GM21515 (cell line): ENCODE results near the gene PSD4.

Source experiments
- ATAC-seq: cut with Tn5 transposase; IDR thresholded peaks from one replicate; pipeline ENCODE4 v1.9.1; 2021; ENCODE audit not compliant: unreplicated experiment

The PSD4 gene

DNA sequence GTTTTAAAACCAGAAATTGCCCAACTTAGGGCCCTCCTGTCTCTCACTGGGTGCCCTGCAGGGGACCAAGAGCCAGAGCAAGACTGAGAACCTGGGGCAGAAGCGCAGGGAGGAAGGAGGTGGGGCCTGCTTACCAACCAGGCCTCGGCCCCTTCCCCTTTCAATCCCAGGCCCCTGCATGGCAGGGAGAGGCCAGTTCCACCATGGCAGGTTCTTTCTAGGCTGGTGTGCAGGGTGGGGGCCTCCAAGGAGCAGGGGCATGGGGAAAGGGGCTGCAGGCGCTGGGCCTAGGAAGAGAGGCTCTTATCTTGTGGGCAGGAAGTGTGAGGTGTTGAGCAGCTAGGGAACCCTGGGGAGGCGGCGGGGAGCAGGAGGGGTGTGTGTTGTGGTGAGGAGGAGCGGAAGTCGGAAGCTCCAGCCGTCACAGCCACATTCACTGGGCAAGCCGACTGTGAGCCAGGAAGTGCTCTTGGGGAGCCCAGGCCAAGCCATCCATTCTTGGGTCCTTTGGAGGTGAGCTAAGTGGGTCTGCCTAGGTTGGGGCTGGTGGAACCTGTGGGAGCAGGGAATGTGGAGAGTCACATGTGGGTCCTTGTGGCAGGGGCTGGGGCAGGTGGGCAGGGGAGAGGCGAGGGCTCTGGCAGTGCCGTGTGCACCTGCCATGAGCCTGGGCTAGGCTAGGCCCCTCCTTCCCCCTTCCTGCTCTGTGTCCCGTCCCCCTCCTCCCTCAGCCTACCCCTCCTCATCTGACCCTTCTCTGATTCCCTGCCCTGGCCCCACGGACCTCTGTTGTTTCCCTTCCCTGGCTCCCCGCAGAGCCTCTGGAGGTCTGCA lies at the start of gene PSD4:
TSS of gene PSD4 (plus strand) at position 430 of the 834 bp plus-strand sequence. CDS start 8,486 bp downstream, outside the sequence.
- ATAC-seq: peak; percentile 82

DNA sequence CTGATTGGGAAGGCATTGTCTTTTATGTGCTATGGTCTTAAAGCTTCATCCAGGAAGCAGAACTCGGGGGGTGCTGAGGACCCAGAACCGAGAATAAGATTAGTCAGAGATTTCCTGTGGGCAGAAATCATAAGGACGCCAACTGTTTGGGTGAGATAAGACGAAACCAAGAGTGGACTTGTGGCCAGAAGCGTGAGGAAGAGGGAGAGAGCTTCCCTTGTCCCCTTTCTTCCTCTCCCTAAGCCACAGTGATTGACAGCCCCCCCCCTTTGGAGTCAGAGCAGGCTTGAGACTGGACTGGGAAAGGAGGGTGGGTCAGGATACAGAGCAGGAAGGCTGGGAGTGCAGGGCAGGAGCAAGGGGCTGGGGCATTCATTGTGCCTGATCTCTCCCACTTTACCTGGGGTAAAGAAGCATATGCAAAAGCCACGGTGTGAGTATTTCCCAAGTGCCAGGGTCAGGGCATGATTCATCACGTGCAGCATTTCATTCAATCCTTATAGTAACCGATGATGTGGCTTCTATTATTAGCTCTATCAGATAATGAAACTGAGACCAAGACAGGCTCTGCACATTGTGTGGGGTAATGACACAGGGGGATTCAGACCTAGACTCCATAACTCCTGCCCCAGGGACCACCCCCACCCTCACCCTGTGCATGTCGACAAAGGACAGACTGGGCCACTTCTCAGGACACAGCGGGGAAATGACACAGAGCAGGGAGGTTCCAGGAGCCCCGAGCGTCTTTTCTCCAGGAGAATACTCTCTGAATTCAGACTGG lies 49.4 kb upstream of the PSD4 start:
- no peak for ATAC-seq

DNA sequence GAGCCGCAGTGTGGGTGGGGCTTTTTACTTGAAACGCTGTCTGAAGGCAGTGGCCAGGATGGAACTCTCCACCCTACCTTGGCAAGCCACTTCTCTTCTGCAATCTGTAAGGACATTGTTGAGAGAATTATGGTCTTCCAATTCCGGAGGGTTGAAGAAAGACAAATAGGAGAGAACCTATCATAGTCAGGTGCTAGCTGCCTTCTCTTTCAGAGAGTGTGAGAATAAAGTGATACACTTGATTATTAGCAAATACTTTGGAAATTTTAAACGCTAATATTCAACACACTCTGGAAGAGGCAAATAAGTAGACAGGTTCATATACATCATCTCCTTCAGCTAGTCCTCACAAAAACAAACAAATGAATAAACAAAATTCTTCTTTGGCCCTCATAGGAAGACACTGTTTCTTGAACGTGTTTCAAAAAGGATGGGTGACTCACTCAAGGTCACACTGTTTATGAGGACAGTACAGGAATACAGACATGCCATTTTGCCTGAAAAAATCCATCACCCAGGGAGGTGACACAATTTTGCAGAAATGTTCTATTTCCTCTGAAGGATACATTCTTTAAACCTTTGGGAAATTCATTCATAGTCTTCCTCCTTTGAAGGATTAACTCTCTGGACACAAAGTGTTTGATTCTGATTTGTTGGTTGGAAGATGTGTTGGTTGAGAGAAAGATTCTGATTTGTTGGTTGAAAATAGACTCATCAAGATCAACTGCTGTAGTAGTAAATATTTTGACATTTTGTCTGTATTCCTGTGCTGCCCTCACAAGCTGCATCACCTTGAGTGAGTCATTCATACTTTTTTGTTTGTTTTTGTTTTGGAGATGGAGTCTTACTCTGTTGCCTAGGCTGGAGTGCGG lies 48.6 kb upstream of the PSD4 start:
- no peak for ATAC-seq

DNA sequence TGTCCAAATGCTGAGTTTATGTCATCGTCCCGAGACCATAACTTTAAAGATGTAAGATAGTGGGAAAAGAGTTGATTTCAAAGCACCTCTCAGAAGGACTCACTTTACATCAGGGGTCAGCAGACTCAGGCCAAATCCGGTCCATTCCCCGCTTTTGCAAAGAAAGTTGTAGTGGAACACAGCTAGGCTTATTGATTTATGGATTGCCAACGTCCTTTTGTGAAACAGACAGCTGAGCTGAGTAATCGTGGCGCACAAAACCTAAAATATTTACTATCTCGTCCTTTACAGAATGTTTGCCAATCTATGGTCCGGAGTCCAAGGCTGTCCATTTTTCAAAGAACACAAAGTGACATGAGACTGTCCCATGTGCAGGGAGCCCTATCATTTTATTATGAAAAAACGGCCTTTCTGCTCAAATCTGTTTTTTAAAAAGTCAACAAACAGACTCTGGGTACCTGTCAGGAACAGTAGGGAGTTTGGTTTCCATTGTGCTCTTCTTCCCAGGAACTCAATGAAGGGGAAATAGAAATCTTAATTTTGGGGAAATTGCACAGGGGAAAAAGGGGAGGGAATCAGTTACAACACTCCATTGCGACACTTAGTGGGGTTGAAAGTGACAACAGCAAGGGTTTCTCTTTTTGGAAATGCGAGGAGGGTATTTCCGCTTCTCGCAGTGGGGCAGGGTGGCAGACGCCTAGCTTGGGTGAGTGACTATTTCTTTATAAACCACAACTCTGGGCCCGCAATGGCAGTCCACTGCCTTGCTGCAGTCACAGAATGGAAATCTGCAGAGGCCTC lies 46.7 kb upstream of the PSD4 start, which contains the start of gene IL1RN:
TSS of gene IL1RN (plus strand) at position 754 of the 801 bp plus-strand sequence. CDS start at position 781, 27 bp downstream.
- no peak for ATAC-seq

DNA sequence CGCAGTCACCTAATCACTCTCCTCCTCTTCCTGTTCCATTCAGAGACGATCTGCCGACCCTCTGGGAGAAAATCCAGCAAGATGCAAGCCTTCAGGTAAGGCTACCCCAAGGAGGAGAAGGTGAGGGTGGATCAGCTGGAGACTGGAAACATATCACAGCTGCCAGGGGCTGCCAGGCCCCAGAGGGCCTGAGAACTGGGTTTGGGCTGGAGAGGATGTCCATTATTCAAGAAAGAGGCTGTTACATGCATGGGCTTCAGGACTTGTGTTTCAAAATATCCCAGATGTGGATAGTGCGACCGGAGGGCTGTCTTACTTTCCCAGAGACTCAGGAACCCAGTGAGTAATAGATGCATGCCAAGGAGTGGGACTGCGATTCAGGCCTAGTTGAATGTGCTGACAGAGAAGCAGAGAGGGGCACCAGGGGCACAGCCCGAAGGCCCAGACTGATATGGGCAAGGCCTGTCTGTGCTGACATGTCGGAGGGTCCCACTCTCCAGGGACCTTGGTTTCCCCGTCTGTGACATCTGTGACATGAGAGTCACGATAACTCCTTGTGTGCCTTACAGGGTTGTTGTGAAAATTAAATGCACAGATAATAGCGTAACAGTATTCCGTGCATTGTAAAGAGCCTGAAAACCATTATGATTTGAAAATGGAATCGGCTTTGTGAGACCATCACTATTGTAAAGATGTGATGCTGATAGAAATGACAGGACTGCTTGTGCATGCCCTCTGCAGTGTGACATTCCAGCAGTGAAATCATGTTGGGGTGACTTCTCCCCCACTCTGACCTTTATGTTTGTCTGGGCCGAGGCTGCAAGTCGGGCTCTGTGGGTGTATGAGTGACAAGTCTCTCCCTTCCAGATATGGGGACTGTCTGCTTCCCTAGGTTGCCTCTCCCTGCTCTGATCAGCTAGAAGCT lies 45.9 kb upstream of the PSD4 start:
- ATAC-seq: no peak

DNA sequence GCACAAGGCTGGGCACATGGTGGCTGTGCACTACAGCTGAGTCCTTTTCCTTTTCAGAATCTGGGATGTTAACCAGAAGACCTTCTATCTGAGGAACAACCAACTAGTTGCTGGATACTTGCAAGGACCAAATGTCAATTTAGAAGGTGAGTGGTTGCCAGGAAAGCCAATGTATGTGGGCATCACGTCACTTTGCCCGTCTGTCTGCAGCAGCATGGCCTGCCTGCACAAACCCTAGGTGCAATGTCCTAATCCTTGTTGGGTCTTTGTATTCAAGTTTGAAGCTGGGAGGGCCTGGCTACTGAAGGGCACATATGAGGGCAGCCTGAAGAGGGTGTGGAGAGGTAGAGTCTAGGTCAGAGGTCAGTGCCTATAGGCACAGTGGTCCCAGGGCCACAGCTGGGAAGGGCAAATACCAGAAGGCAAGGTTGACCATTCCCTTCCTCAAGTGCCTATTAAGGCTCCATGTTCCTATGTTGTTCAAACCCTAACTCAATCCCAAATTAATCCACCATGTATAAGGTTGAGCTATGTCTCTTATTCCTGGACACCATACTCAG lies 44.2 kb upstream of the PSD4 start:
- no peak for ATAC-seq

DNA sequence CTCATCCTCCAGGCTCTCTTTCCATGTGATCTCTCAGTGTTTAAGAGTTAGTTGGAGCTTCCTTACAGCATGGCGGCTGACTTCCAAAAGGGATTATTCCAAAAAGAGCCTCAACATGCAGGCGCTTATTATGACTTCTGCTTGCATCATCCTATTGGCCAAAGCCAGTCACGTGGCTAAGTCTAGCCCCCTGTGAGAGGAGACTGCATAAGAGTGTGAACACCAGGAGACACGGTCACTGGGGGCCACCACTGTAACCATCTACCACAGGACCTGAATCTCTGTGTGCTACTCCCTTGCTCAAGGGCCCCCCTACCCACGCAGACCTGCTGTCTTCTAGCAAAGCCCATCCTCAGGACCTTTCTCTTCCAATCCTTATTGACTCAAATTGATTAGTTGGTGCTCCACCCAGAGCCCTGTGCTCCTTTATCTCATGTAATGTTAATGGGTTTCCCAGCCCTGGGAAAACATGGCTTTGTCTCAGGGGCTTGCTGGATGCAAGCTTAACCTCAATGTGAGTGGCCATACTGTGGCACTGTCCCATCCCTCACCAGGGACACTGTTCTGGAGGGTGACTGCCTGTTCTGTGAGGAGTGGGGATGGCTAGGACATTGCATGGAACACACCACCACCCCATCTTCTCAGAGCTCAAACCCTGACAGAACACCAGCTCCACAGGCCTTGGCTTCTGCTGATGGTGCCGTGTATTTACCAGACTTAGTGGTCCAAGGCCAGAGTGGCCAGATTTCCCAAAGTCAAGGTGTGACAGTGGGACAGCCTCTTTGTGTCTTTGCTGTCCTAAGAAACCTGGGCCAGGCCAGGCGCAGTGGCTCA lies 42.2 kb upstream of the PSD4 start:
- no peak for ATAC-seq

DNA sequence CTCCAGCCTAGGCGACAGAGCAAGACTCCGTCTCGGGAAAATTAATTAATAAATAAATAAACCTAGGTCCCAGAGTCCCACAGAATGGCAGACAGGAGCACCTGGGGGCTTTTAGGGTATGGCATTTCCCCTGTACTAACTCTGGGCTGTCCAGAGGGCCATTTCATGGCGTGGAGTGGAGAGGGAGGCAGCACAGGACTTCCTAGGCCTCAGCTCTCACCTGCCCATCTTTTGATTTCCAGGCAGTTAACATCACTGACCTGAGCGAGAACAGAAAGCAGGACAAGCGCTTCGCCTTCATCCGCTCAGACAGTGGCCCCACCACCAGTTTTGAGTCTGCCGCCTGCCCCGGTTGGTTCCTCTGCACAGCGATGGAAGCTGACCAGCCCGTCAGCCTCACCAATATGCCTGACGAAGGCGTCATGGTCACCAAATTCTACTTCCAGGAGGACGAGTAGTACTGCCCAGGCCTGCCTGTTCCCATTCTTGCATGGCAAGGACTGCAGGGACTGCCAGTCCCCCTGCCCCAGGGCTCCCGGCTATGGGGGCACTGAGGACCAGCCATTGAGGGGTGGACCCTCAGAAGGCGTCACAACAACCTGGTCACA lies 41.3 kb upstream of the PSD4 start:
- no peak for ATAC-seq

DNA sequence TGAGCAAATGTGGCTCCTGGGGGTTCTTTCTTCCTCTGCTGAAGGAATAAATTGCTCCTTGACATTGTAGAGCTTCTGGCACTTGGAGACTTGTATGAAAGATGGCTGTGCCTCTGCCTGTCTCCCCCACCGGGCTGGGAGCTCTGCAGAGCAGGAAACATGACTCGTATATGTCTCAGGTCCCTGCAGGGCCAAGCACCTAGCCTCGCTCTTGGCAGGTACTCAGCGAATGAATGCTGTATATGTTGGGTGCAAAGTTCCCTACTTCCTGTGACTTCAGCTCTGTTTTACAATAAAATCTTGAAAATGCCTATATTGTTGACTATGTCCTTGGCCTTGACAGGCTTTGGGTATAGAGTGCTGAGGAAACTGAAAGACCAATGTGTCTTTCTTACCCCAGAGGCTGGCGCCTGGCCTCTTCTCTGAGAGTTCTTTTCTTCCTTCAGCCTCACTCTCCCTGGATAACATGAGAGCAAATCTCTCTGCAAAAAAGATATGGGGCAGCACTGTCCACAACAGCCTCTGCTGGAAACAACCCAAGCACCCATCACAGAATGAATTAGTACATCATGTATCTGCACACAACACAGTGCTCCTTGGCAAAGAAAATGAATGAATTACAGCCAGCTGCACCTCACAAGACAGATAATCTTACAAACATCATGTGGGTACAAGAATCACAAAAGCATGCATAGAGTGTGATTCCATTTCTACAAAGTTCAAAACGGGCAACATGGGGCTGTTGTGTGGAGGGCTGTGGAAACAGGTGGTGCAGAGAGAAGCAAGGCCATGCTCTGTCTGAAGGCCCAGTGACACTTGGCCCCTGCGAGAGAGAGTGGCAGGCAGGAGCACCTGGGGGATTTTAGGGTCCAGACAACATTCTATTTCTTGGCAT lies 39.8 kb upstream of the PSD4 start:
- ATAC-seq: no peak

DNA sequence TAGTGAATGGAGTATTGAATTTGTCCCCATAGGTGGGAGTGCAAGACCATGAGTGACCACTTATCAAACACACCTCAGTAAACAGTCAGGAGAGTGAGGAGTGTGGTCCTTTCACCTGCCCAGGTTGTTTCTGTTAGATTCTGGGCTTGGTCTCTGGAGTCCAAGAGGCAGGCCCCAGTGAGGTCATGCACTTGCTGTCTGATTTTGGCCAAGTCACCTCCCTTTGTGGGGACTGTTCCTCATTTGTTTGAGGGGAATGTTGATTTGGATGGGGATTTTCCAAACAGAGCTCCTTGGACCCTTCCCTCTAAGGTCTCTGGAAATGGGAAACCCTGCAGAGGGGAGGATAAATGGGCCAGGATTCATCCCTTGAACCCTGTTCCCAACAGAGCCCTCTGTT lies 39.1 kb upstream of the PSD4 start:
- no peak for ATAC-seq

DNA sequence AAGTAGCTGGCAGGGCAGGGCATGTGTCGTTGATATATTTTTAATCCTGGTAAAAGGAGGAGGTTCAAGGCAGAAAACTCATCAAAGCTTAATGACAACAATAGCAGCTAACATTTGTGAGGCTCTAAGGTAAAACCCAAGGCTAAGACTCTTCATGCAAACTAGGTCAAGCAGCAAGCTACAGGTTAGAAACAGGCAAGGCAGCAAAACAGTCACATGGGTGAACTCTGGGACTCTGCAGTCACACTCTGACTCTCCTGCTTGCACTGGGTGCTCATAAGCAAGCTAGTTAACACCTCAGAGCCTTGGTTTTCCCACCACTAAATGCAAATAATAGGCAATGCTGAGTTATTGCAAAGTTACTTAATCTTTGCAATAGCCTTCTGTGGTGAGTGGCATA lies 38.5 kb upstream of the PSD4 start:
- ATAC-seq: no peak

DNA sequence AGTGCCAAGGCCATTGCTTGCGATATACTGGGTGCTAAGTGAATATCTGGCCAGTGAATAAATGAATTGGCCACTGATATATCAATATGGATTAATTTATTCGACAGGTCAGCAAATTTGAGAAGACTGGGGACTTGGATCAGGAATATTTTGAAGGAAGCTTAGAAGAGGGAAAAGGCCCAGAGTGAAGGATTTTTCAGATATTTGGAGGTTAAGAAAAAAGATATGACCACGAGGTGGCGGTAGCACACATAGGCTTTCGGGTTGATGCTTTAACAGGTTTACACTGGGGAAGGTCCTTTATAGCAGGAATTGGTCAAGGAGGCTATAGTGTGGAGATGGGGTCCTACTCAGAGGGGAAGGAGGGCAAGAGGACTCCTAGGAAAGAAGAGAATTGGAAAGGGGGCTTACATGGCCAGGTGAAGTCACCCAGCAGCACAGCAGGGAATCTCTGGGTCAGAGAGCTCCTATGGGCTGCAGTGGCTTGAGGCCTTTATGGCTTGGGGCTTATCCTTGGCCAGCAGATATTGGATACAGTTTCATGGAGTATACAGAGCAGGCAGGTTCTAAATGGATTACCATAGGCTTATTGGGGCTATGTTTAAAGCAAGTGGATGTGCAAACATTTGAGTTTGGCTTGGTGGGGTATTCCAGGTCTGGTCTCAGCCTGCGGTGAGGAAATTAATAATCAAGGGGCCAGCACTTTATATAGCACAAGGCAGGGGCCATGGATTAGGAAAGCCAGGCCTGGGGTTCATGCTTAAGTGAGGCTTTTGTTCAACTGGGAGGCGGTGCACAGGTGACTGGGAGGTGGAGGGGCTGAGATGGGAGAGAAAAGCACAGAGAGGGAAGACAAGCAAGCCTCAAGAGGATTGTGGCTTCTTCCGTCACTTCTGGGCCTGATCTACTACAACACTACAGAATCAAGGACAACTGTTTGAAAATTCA lies 36.7 kb upstream of the PSD4 start:
- ATAC-seq: no peak

DNA sequence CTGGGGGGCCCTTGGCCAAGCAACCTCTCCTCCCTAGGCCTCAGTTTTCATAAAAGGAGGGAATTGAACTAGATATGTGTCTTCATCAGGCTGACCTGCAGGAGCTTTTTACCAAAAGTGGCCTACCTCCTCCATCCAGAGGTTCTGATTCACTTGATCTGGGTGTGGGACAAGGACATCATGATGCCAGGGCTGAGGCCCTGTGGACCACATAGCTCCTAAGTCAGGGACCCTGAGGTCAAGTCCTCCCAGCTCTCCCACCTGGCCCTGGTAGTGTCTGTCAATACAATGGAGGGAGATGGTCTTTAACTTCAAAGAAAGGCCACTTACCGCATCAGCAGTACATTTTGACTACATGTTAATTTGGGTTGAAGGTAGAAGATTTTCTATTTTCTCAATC lies 35.9 kb upstream of the PSD4 start:
- no peak for ATAC-seq

DNA sequence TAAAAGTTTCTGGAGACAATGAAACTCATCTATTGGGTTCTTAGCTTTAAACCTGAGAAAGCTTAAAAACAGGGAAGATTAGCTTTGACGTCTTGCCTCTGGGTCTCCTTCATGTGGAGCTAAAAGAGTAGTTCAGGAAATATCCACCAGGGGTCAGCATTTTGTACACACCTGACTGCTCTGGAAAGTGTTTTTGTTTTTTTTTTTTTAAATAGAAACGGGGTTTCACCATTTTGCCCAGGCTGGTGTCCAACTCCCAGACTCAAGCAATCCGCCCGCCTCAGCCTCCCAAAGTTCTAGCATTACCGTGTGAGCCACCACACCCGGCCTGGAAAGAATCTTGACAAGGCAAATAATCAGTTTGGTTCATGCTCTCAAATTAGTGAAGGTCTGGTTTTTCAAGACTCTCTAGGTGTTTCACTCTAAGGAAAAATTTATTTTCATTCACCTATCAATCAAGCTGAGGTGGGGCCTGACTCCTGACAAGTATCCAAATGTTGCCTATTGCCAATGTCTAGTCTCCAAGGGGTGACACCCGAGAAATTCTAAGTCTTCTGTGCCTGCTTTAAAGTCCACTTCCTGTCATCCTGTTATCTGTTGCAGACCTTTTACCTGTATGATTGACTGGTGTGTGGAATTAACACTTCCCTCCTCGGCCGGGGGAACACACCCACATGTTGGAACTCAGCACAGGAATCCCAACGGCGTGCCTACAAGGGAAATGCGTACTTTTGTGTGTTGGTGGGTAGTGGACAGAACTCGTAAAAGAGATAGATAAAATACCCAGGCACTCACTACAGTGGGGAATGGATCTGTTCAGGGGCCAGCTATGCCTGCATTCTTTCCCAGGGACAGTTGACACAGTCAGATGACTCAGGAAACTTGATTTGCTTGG lies 35.1 kb upstream of the PSD4 start:
- no peak for ATAC-seq

DNA sequence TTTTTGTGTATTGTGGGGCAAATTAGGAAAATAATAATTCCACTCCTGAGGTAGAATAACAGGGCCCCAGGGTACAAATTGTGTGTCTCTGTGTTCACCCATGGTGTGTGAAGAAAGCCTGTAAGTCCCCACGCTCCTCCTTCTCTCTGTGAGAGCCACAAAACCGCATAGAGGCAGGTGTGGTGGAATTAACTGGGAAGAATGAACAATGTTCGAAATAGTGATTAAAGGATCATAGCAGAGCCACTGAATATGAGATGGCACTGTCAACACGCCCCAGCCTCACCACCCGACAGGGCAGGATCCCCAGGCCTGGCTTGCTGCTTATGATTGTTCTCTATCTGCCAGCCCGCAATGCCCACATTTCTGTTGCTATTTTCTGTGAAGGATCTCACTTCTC lies 32.3 kb upstream of the PSD4 start:
- ATAC-seq: no peak
